ENCODE measurements around the gene ZMYND8.
"Not testable (repeated sequence)": the region's sequence is repeated elsewhere in the genome, so short reads cannot be mapped to it uniquely, and the experiment has no call there.

ZMYND8 gene

GRCh38 chr20:47263465-47264084 is 92.9 kb downstream of the ZMYND8 start:
- no peak for DNase-seq

- no peak for DNase-seq
Observed at GRCh38 chr20:47263080-47263464, 93.4 kb downstream of the ZMYND8 start.

- no peak for DNase-seq
Observed at GRCh38 chr20:47262365-47263013, 94.0 kb downstream of the ZMYND8 start.

- DNase-seq, result no peak
Observed at GRCh38 chr20:47262008-47262364, 94.5 kb downstream of the ZMYND8 start.

GRCh38 chr20:47261161-47261774 is 95.2 kb downstream of the ZMYND8 start:
- not testable (repeated sequence) for DNase-seq

- not testable (repeated sequence) for DNase-seq
Observed at GRCh38 chr20:47260540-47261126, 95.9 kb downstream of the ZMYND8 start.

GRCh38 chr20:47258745-47259695 is 97.5 kb downstream of the ZMYND8 start:
- DNase-seq, result no peak

GRCh38 chr20:47257771-47258170 is 98.7 kb downstream of the ZMYND8 start:
- no peak for DNase-seq

- DNase-seq, result no peak
Observed at GRCh38 chr20:47257256-47257655, 99.2 kb downstream of the ZMYND8 start.

GRCh38 chr20:47256668-47257236 is 99.7 kb downstream of the ZMYND8 start:
- no peak for DNase-seq

GRCh38 chr20:47253872-47254271 is 102.6 kb downstream of the ZMYND8 start:
- peak; percentile 63 for DNase-seq

- no peak for DNase-seq
Observed at GRCh38 chr20:47252879-47253307, 103.6 kb downstream of the ZMYND8 start.

GRCh38 chr20:47251154-47252020 is 105.1 kb downstream of the ZMYND8 start:
- DNase-seq, result no peak

- DNase-seq, result no peak
Observed at GRCh38 chr20:47250360-47250759, 106.1 kb downstream of the ZMYND8 start.

- DNase-seq, result no peak
Observed at GRCh38 chr20:47249913-47250312, 106.6 kb downstream of the ZMYND8 start.

- no peak for DNase-seq
Observed at GRCh38 chr20:47248448-47248966, 108.0 kb downstream of the ZMYND8 start.

GRCh38 chr20:47247972-47248371 is 108.5 kb downstream of the ZMYND8 start:
- DNase-seq, result no peak

- DNase-seq, result no peak
Observed at GRCh38 chr20:47246061-47246777, 110.3 kb downstream of the ZMYND8 start.

GRCh38 chr20:47245166-47245565 is 111.3 kb downstream of the ZMYND8 start:
- DNase-seq, result not testable (repeated sequence)

- no peak for DNase-seq
Observed at GRCh38 chr20:47244451-47244850, 112.0 kb downstream of the ZMYND8 start.

Measured in OCI-M1 (cell line).